Measurements from ENCODE around the gene TMEM229B.

The TMEM229B gene

DNA sequence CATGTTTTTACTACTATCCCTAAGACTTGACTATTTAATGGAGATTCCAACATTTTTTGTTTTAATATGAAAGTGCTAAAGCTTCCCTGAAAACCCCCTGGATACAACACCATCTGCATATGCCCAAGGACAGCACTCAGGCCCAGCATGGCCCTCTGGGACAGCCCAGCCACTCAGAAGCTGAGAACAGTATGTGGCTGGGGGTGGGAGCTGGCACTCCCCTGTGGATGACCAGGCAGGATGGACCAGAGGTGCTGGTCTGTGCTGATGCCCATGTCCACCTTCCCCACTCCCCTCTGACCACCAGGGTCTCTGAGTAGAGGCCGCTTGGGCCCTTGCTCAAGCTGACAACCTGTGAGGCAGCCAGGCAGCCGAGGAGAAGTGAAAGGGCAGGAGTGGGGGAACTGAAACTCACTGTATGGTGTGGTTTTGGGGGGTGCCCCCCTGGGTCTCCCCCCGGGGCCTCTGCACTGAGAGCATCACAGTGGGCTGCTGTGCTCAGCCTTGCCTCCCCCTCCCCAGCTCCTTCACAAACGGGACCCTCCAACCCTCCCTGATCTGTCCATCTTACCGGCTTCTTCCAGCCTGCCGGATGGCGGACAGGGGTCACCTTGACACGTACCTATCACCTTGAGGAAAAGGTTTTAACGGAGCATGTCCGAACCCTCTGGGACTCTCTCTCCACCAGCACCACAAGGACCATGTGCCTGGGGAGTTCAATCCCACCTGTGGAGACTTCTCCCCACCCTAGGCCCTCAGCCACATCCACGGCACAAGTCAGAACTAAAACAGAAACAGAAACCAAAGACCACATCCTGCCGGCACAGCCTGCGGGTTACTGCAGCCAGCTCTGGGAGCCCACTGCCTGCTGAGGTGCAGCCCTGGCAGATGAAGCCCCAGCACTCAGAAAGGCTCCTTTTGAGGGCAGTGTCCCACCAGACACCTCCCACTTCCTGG, at the start of gene TMEM229B:
TMEM229B (minus strand) TSS at position 785 of the 957 bp plus-strand sequence. CDS start 14,798 bp downstream, outside the sequence.
- DNase-seq, result no peak

DNA sequence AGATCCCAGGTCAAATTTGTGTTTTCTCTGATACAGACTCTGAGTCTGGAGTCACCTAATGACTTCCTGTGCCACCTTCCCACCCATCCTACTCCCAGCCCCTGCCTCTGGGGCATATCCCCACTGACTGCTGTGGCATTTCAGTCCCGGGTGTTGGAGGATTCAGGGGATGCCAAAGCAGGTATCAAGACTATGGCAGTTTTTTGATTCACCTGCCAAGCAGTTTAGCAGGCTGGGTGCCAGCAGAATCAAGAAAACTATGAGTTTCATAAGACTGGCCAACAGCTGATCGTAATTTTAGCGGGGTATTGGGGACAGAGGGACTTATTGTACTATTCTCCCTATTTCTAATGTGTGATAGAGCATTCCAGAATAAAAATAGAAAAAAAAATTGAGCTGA, 49.2 kb upstream of the TMEM229B start:
- DNase-seq, result no peak

DNA sequence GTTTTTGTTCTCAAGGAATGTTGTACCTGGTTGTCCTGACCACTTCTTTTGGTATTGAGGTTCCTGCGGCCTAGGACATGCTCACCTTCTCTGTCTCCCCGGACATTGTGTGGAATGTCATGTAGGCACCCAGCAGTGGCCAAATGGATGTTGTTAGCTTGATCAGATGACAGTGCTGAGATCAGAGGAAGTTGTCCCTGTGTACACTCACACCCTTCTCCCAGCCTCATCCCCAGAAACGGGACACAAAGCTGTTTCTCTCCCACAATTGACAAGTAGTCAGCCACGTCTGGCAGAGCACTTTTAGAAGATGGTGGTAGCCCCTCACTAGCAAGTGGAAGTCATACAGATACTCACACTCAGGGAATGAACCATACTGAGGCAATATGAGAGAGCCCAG, 47.6 kb upstream of the TMEM229B start:
- DNase-seq, result no peak

DNA sequence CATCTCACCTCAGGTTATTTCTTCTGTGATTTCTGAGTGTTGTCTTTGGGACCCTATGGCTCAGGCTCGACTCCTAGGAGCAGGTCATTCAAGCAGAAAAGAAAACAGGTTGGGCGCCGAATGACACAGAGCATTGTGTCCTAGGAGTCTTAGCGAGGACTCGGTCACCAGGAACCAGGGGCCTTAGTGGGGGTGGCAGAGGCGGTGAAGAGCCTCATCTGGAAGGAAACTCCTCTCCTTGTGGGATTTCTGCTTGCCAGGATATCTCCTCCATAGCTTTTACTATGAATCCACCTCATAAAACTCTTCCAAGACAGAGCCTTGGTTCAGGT, 45.2 kb upstream of the TMEM229B start:
- no peak for DNase-seq

DNA sequence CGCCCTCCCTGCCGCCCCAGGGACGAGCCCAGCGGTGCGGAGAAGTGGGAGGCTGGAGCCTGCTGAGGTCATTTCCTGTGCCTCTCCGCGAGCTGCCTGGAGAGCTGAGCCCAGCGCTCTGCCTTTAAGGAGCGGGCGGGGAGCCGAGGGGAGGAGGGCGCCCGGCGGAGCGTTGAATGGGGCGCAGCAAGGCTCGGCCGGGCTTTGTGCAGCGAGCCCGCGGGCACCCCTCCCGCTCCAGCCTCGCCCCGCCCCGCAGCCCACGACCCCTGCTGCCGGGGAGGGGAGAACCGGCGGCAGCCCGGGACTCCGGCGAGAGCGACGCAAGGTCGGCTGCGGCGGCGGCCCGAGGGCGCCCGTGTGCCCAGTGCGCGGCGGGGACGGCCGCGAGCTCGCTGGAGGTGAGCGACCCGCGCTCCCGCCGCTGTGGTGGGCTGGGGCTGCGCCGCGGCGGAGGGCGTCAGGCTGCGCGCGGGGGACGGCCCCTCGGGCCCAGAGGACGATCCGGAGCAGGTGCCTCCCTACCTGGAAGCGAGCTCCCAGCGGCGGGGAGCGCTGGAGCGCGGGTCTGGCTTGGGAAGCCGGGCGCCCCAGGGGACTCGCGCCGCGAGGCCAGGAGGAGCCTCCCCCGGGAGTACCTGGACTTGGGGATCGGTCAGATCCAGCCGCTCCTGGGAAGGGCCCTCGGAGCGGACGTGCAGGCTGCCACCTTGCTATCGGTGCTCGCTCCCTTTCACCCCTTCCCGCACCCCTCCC, 44.7 kb upstream of the TMEM229B start, which contains the start of gene PLEKHH1:
PLEKHH1 (plus strand) TSS at position 293 of the 756 bp plus-strand sequence. CDS start 8,578 bp downstream, outside the sequence.
- DNase-seq, result peak; percentile 19

DNA sequence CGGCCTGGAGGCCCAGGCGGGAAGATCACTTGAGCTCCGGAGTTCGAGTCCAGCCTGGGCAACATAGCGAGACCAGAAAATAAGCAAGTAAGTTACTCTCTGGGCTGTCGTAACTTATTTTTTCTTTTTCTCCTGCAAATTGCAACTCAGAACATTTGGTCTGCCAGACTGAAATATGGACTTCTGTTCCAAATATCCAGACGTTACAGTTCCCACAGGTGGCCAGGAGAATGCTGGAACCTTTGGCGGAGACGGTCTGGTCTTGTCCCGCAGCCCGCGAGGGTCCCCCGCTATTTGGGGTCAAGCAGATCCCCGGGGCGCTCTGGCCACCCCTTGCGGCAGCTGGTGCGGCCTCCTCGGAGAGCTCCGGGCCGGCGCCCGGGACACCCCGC, 44.1 kb upstream of the TMEM229B start:
- DNase-seq, result no peak

DNA sequence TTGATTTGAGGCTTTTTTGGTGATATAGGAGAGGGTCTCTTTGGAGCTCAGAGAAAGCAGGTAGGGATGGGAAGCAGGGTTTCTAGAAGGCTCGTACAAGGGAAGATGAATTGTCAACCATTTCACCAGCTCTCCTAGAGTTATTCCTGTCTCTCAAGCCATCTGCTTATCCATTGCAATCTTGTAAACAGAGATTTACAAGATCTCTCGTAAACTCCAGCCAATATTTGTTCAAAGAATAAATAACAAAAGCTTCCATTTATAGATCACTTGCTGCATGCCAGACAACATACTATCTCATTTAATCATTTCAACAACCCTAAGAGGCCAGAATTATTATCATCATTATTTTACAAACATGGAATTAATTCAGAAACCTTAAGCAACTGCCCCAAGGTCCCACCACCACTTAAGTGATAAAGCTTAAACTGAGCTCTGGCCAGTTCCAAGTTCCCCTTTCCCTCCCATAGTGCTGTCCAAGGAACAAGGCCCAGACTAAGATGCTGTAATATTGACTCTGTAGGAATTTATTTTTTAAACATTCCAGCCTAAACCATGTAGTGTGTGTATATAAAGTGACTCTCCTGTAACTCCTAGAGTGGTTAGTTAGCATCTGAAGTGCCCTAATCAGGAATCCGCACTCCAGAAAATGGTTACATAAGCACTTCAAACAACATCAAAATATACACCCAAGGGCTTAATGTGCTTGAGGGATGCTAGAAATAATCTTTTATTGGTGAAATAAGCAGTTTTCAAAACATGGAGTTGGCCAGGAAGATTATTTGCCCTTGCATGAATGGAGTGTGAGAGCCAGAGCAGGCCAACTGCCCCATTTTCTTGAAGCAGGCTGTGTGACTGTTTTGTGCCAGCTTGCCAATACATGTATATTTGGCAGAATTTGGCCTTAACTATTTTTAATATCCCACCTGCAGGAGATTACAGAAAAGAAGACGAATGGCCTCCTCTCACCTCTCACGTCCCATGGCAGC, 41.7 kb upstream of the TMEM229B start:
- DNase-seq, result no peak

DNA sequence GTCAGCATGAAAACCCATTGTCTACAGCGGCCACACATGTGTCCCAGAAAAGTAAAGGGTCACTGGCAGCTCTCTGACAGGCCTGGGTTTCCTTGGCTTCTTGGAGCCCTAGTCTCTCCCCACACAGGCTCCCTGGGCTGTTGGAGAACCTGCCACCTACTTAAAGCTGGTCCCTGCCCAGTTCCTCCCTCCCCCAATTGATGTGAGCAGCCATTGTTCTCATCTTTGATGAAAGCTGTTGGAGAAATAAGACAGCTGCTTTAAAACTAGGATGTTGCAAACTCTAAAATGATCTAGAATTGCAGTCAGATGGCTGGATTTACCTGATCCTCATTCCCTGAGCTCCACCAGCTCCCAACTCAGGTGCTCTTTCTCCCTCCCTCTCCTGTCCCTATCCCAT, 39.8 kb upstream of the TMEM229B start:
- DNase-seq, result no peak

DNA sequence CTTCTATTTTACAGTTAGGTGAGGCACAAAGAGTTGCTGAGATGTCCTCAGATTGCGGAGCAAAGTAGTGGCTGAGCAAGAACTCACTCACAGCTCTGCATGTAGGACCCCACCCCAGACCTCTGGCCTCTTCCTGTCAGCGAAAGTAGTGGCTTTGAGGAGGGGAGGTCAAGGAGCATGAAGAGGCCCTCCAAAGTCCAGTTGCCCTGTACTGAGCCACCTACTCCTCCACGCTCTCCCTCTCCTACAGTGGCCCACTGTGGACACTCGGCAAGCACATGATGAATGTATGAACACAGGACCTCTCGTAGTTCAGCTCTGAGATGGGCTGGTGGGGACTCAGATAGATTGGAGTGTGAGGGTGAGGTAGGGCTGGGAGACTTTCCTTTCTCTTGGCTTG, 39.2 kb upstream of the TMEM229B start:
- DNase-seq, result no peak

DNA sequence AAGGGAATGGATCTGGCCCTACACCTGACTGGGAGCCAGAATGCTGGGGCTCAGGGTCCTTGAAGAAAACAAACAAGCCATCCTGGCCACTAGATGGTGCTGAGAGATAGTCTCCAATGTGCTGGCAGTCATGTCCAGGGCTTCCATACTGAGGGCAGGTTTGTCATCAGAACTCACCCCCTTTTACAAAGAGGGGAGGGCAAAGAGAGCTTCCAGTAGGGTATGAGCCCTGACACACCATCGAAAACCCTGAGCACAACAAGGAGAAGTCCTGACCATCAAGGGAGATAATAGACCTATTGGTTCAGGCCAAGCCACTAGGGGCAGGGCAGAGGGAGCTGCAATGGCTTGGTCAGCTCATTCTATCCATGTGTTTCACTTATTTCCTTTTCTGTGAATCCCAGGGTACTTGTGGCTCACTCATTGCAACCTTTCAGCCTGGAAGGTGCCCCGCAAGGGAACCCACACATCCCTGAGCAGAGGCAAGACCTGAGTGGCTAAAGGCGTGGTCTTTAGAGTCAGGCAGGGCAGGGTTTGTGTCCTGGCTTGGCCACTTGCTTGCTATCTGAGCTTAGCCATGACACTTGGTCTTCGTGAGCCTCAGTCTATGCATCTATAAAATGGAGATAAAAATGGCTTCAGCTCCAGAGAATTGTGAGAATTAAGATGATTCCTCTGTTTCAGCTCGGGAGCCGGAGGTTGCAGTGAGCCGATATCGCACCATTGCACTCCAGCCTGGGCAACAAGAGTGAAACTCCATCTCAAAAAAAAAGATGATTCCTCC, 38.3 kb upstream of the TMEM229B start:
- DNase-seq, result no peak

DNA sequence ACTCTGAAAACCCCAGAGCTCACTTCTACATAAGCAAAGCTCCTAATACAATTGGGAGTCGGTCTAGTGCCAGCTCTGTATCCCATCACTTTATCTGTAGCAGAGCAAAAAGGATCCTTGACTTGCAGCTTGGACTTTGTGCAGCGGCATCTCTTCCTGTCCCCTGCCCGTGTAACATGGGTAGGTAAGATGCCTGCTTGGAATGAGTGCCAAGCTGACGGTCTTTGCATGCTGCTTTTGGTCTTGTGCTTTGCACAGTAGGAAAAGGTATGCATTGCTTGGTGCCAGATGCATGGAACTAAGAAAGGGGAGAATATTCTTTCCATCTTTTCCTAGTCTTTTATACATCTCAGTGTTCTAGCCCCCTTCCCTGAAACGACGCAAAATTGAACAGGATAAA, 37.7 kb upstream of the TMEM229B start:
- no peak for DNase-seq

DNA sequence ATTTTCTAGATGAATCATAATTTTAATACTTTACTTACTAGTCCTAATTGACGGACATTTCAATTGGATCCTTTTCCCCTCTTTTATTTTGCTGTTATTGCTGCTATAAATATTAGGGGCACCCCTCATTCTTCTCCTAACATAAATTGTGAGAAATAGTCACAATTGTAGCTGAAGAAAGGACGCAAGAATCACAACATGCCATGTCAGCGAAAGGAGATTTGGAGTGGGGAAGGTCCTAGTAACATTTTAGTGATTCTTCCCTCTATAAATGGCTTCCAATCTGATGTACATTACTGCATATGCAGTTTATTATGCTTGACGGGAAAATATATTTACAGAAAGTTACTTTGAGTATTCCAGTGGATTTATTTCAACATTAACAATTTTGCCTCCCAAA, 36.9 kb upstream of the TMEM229B start:
- no peak for DNase-seq

DNA sequence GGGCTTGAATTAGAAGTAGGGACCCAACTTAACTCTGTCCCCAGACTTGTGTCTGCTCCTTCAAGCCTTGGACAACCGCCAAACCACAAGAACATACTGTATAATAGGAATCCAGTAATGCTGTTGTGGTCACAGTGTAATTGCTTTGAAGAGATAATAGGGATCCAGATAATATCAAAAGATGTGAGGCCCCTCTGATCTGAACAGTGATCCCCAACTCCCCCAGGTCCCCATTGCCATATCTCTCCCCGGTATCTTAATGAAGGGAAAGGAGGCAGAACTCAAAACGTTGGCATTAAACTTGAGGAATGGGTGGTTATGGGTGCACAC, 36.1 kb upstream of the TMEM229B start:
- no peak for DNase-seq

DNA sequence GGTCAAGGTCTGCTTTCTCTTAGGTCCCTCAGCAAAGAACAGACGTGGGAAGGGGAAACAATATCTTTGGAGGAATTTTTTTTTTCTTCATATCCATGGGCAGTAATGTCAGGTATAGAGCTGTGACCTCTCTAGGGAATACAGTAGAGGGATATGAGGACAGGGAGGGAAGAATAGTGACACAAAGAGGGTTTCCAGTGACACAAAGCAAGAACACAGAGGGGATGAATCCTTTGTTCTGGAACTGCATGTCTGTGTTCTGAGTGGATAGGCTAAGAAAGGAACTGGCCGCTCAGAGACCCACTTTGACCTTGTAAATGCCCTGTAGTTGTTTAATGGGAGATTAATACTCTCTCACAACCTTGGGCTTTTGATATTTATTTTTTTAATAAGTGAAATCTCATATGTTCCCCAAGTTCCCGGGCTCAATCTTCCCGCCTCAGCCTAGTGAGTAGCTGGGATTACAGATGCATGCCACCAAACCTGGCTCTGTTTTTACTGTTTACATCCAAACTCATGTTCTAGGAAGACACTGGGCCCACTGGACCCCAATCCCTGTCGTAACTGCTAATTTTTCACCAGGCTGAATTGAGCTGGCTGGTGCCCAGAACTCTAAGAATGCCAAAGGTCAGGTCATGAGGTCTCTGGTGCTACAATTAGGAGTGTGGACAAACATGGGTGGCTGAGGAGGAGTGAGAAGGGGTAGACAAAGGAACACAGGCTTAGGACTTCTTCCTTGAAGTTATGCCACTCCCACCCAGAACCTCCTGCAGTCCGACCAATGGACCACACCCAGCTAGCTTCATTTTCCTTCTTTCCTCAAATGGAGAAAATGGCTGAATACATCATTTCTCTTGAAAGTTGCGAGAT, 35.5 kb upstream of the TMEM229B start:
- DNase-seq, result no peak

DNA sequence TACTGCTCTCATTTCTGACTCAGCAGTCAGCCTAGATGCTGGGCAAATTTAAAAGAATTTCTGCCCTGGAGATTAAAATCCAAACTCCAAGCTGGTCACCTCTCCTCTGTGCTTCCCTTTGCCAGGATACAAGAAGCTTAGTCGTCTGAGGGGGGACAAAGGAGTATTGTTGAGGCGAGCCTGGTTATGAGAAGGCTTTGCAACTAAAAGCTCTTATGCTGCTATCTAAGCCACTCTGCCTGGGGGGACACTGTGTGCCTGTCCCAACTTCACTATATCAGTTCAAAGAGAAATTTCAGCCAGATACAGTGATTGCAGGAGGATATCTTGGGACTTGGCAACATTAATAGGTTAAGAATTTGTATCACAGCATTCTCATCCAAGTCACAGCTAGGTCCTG, 33.7 kb upstream of the TMEM229B start:
- no peak for DNase-seq

DNA sequence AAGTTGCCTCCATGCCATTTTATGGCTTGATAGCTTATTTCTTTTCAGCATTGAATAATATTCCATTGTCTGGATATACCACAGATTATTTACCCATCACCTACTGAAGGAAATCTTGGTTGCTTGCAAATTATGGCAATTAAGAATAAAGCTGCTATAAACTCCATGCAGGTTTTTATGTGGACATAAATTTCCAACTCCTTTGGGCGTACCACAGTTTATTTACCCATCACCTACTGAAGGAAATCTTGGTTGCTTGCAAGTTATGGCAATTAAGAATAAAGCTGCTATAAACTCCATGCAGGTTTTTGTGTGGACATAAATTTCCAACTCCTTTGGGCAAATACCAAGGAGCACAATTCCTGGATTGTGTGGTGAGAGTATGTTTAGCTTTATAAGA, 32.0 kb upstream of the TMEM229B start:
- no peak for DNase-seq

DNA sequence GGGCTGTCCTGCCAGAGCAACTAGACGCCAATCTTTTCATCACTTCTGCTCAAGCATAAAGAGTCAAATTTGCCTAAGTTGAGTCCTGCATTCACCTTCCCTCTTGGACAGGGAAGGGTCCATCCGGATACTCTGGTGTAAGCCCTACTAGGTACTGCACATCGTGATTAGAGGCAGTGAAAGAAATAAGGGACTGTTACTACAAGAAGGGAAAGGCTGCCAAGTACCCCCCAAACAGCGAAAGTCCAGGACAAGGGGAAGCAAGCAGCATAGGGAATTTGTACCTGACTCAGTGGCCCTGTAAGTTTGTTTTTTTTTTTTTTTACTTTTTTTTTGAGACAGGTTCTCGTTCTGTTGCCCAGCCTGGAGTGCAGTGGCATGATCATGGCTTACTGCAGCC, 30.9 kb upstream of the TMEM229B start:
- DNase-seq, result no peak

DNA sequence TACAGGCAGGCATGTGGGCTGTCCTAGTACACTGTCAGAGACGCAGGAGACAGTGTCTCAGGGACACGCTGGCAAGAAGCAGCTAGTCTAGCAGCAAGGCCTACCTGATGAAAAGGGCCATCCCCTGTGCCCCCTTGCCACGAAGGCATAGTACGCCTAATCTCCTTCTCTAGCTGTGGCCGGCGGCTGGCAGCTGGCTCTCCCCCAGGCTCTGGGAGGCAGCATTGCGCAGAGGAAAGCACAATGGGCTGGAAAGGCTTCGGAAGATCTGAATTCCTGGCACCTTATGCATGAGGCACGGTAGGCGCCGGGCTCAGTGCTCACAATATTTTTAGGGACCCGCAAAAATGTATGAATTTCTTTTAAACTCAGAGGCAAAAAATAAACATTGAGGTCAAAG, 28.6 kb upstream of the TMEM229B start:
- no peak for DNase-seq

DNA sequence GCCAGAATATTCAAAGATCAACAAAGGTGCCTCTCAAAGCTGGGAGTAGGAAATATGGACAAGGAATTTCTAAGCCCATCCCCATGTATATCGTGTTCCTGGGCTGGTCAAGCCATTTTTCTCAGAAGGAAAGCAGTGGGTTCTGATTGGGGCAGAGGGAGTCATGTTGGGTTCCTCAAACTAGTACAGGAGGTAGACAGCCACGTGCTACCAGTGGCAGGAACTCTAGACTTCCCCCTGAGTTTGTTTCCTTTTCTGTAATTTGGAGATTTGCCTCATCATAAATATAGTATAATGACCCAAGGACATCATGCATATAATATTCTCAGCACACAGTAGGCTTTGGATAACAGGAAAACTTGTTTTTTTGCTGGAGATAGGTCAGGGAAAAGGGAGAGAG, 28.2 kb upstream of the TMEM229B start:
- no peak for DNase-seq

DNA sequence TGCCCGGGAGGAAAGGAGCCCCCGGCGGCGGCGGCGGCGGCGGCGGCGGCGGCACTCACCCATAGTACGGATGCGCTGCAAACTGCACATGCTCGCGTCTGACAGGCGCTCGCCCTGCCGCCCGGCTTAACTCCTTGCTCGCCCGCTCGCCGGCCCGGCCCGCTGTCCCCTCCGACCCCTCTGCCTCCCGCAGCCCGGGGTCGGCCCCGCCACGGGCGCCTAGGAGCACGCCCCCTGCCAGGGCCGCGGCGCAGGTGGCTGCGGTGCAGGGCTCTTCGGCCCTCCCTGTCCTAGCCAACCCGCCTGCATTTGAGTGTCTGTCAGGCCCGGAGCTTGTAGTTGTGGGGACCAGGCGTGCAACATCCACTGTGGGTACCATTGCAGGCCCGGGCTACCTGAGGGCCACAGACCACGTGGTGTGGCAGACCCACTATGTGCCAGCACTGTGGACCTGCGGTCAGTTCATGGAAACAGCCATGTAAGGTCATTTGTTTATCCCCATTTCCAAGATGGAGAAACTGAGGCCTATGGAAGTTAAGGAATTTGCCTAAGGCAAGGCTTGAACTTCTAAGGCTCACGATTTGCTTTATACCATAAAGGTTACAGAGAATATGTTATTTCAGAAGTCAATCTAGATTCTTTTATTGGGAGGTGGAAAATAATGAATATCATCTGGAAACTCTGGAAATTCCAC, 27.0 kb upstream of the TMEM229B start:
- DNase-seq, result no peak
